ENCODE measurements around the gene LINC01488.

GRCh38 chr11:69476509-69476961, 4.9 kb upstream of the LINC01488 start:
- TF ChIP-seq FOXM1 (IDR thresholded peaks at IDR 0.05; ENCODE audit: low read depth) (no peak), POLR2AphosphoS5 (IDR thresholded peaks at IDR 0.05; ENCODE audit: low read depth, low read length) (no peak)
